ENCODE data around the gene APIP. TPM values are rescaled to one million over a fixed set of nuclear protein-coding genes. Genes with fewer than 3 reads are reported as not detected.

The APIP gene
- total RNA-seq, 1 donor from 2014 or later = 36.7 TPM

- Histone ChIP-seq H3K4me1 (peaks cover 18% of the 10 kb centered on the region), H3K36me3 (no peaks in the 10 kb centered on the region), H3K4me3 (no peak overlapping the region), H3K9me3 (no peaks in the 10 kb centered on the region), H3K27me3 (ENCODE audit: low read depth) (no peaks in the 10 kb centered on the region), H3K27ac (peak overlapping the region; percentile 32)
- DNase-seq (no peak), ATAC-seq (no peak)
- no peak for TF ChIP-seq CTCF (IDR thresholded peaks at IDR 0.05)
- intact Hi-C loops (cut with DNase I) = no loop called here
These were observed 5.4 kb downstream of the APIP start for GRCh38 chr11:34910817-34911216.

DNA sequence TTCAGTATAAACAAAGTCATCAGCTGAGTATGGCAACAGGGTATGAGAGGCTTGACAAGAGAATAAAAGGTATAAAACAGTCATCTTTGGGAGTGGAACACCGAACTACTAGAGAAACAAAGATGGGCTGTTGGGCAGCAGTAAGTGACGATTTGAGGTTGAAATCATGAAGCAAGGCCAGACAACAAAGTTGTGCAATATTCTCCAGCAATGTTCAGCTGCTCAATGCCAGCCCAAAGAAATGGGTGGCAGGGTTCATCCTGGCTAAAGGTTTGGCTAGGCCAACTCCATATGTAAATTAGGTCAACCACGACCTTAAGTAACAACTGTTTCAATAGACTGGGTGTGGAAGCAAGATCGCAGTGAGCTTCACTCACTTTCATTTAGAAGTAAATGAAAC is 6.2 kb downstream of the APIP start:
- TF ChIP-seq CTCF (IDR thresholded peaks at IDR 0.05) = no peak
- ATAC-seq (peak; percentile 68 to 80), DNase-seq (peak; percentile 60)
- intact Hi-C loops (cut with DNase I) = no loop called here
- Histone ChIP-seq H3K4me1 (peaks cover 13% of the 10 kb centered on the region), H3K27ac (peak overlapping the region; percentile 38), H3K4me3 (no peak overlapping the region), H3K36me3 (no peaks in the 10 kb centered on the region), H3K27me3 (ENCODE audit: low read depth) (no peaks in the 10 kb centered on the region), H3K9me3 (no peaks in the 10 kb centered on the region)

GRCh38 chr11:34909415-34909814 is 6.8 kb downstream of the APIP start:
- TF ChIP-seq CTCF (IDR thresholded peaks at IDR 0.05) = no peak
- peak; percentile 15 to 35 for ATAC-seq
- Histone ChIP-seq H3K9me3 (no peaks in the 10 kb centered on the region), H3K4me1 (peaks cover 8% of the 10 kb centered on the region), H3K27ac (peak overlapping the region; percentile 38), H3K27me3 (ENCODE audit: low read depth) (no peaks in the 10 kb centered on the region), H3K36me3 (no peaks in the 10 kb centered on the region), H3K4me3 (no peak overlapping the region)
- intact Hi-C loops (cut with DNase I) = no loop called here
- no peak for DNase-seq

DNA sequence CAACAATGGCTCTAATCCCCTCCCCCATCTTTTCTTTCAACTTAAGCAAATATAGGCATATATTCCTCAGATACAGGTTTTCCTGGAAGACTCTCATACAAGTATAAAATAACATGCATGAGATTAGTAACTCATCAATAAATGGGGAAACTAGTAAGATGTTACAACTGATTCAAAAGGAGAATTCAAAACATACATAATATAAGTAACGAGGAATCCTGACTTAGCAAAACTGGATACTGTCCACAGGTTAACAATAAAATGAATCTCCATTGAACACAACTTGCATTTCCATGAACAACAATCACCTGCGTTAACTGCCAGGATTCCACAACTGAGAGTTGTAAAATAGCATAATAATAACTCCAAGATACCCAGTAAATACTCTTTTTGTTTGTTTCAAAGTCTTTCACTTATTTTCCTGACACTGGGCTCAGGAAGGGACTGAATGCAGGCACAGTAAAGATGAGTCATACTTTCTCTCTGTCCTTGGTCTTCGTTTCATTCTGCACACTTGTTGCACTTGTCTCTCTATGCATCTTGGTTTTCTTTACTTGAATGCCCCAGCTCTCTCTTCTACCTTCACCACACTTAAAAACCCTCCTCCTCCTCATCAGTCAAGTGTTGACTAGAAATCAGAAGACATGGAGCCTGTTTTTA is 8.1 kb downstream of the APIP start:
- TF ChIP-seq CTCF (IDR thresholded peaks at IDR 0.05) = no peak
- no peaks in the 10 kb centered on the region for H3K36me3 ChIP-seq
- ATAC-seq = no peak
- intact Hi-C loops (cut with DNase I) = no loop called here
- H3K4me3 ChIP-seq = no peak overlapping the region
- no peaks in the 10 kb centered on the region for H3K27me3 ChIP-seq (ENCODE audit: low read depth)
- H3K27ac ChIP-seq = no peak overlapping the region
- no peaks in the 10 kb centered on the region for H3K9me3 ChIP-seq
- peaks cover 7% of the 10 kb centered on the region for H3K4me1 ChIP-seq
- DNase-seq = no peak

DNA sequence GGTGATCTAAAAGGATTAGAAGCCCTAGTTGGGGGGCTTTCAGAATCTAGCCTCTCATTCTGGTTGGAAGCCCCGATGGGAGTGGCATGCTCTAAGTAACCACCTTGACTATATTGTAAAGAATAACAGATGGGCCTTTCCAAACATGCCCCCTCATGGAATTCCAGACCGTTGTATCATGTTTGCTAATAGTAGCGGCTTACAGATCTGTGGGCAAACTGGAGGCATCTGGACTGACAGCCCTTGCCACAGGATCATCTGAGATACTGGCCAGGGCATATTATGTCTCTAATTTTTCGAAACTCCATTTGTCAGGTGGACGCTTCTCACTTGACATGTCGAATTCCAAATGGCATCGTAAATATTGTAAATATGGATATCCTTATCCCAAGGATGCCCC is 10.5 kb downstream of the APIP start:
- peaks cover under 1% of the 10 kb centered on the region for H3K4me1 ChIP-seq
- no peaks in the 10 kb centered on the region for H3K27me3 ChIP-seq (ENCODE audit: low read depth)
- H3K36me3 ChIP-seq = no peaks in the 10 kb centered on the region
- no peak overlapping the region for H3K27ac ChIP-seq
- no peak overlapping the region for H3K4me3 ChIP-seq
- TF ChIP-seq CTCF (IDR thresholded peaks at IDR 0.05) = no peak
- H3K9me3 ChIP-seq = peaks cover 10% of the 10 kb centered on the region
- no peak for DNase-seq
- intact Hi-C loops (cut with DNase I) = no loop called here
- no peak for ATAC-seq

Measured in lower lobe of right lung (tissue), 2 donors.